Neural crest cell (in vitro differentiated cells): Measurements from ENCODE around the gene TFB1M. TPM values are rescaled to one million over a fixed set of nuclear protein-coding genes. Genes with fewer than 3 reads are reported as not detected.
"Not testable (repeated sequence)": the region's sequence is repeated elsewhere in the genome, so short reads cannot be mapped to it uniquely, and the experiment has no call there.

Source experiments
- DNase-seq: peaks from one replicate; pipeline ENCODE4 v3.0.0; 2021; ENCODE audit warnings: low read depth, mixed read lengths, low spot score
- H3K27ac Mint-ChIP-seq: one replicate; pipeline ENCODE4 v1.8.0; 2021; ENCODE audit warnings: mild to moderate bottlenecking, mixed read lengths; ENCODE audit not compliant: unreplicated experiment
- H3K27me3 Mint-ChIP-seq: 2 replicates; pipeline ENCODE4 v1.8.0; 2021; ENCODE audit warnings: low read depth, mild to moderate bottlenecking, mixed read lengths
- H3K36me3 Mint-ChIP-seq: 2 replicates; pipeline ENCODE4 v1.8.0; 2021; ENCODE audit warnings: low read depth, mild to moderate bottlenecking, mixed read lengths
- H3K4me1 Mint-ChIP-seq: 2 replicates; pipeline ENCODE4 v1.8.0; 2021; ENCODE audit warnings: mixed read lengths
- H3K4me3 Mint-ChIP-seq: one replicate; pipeline ENCODE4 v1.8.0; 2021; ENCODE audit warnings: mild to moderate bottlenecking, mixed read lengths
- H3K9me3 Mint-ChIP-seq: 2 replicates; pipeline ENCODE4 v1.8.0; 2021; ENCODE audit warnings: mixed read lengths
- CTCF ChIP-seq: fragments of 200-600 bp; sonication (generic); conservative IDR thresholded peaks from 2 replicates; pipeline ENCODE4 v1.5.0; 2021; ENCODE audit warnings: antibody characterized with exemption, mild to moderate bottlenecking
- total RNA-seq: library from RNA; stranded (reverse); gene quantifications from 2 replicates; pipeline ENCODE4 v1.2.1, GENCODE V29; 2021

Gene TFB1M
- total RNA-seq, 1 donor from 2014 or later, result 26.8 TPM

GRCh38 chr6:155219299-155219698, 95.0 kb downstream of the TFB1M start:
- no peak overlapping the region for H3K4me3 Mint-ChIP-seq
- H3K27ac Mint-ChIP-seq, result no peak overlapping the region
- H3K4me1 Mint-ChIP-seq, result peaks cover 41% of the 10 kb centered on the region
- H3K27me3 Mint-ChIP-seq, result no peaks in the 10 kb centered on the region
- TF ChIP-seq CTCF, result no peak
- no peak for DNase-seq
- peaks cover 3% of the 10 kb centered on the region for H3K9me3 Mint-ChIP-seq
- H3K36me3 Mint-ChIP-seq, result peaks cover 9% of the 10 kb centered on the region

DNA sequence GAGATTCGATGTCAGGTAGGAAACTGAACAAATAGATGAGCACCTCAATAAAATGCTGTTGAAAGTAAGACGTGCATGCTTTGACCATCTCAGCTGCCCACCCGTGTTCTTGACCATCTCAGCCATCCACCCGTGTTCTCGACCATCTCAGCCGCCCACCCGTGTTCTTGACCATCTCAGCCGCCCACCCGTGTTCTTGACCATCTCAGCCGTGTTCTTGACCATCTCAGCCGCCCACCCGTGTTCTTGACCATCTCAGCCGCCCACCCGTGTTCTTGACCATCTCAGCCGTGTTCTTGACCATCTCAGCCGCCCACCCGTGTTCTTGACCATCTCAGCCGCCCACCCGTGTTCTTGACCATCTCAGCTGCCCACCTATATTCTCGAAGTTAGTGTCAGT, 95.6 kb downstream of the TFB1M start:
- peaks cover 41% of the 10 kb centered on the region for H3K4me1 Mint-ChIP-seq
- H3K27ac Mint-ChIP-seq, H3K9me3 Mint-ChIP-seq, H3K36me3 Mint-ChIP-seq, H3K4me3 Mint-ChIP-seq, H3K27me3 Mint-ChIP-seq, DNase-seq: not testable (repeated sequence)

DNA sequence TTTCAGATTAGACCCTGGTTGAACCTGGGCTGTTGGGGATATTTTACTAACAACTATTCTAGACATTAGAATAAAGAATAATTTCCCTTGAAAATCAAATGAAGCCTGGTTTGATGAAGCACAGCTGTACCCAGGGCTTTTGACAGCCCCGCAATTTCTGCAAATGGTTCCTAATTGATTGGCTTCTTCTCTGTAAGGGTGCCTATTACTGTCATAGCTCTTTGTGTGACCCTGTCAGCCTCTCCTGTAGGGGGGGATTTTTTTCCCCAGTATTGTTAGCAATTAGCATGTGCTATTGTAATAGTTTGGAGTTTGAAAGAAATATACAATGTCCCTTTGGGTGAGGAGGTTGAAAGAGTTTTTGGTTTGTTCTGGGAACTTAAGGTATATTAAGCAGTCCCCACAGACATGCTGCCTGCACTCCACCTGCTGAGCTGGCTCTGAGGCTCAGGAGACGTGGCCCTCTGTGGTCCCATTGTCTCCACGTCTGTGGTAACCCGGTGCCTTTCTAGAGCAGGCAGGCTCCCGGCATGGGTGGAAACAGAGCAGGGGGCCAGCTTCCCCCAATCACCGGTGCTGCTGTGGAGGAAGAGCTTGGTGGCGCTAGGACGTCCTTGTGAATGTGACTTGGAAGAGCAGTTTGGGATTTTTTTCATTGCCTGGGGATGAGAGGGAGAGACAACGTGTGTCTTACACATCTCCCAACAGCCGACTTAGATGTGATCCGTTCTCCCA, 97.8 kb downstream of the TFB1M start:
- TF ChIP-seq CTCF, result no peak
- Mint-ChIP-seq H3K4me1 (peaks cover 41% of the 10 kb centered on the region), H3K9me3 (peaks cover 3% of the 10 kb centered on the region), H3K27ac (peak overlapping the region; percentile 80), H3K4me3 (peak overlapping the region; percentile 22), H3K36me3 (peaks cover 15% of the 10 kb centered on the region), H3K27me3 (no peaks in the 10 kb centered on the region)
- DNase-seq, result no peak

GRCh38 chr6:155215906-155216305, 98.4 kb downstream of the TFB1M start:
- peaks cover 16% of the 10 kb centered on the region for H3K36me3 Mint-ChIP-seq
- H3K9me3 Mint-ChIP-seq, result peaks cover 3% of the 10 kb centered on the region
- no peak overlapping the region for H3K4me3 Mint-ChIP-seq
- H3K27ac Mint-ChIP-seq, result no peak overlapping the region
- H3K27me3 Mint-ChIP-seq, result no peaks in the 10 kb centered on the region
- DNase-seq, result no peak
- H3K4me1 Mint-ChIP-seq, result peaks cover 38% of the 10 kb centered on the region
- no peak for TF ChIP-seq CTCF

DNA sequence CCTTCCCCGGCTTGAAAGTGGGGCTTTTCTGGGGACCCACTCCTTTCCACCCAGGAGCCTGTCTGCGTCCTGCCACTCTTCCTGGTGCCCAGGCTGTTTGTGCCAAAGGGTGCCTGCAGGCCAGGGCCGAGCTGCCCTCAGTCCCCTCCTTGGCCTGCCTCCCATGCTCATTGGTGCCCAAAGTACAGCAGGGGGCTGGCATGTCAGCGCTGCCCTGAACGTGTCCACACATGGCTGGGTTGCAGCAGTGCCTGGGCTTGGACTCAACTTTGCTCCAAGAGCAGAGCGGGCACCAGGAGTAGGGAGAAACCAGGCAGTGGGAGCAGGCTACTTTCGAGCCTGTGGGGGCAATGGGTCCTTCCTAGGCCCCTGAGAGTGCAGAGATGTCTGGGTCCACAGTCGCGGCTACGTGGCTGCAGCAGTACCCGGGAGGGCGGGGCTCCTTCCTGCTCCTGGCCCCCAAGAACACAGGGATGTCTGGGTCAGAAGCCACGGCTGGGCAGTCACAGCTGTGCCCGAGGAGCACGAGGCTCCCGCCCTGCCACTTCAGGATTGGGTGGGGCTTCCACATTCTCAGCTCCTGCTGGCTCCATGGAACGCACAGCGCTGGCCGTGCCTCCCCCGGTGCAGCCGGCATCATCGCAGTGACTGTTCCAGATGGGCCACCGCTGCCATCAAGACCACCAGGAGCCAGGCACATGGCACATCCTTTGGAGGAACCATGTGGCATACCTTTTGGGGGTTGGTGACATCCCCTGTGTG, 100.5 kb downstream of the TFB1M start:
- H3K9me3 Mint-ChIP-seq, result no peaks in the 10 kb centered on the region
- TF ChIP-seq CTCF, result no peak
- peaks cover 21% of the 10 kb centered on the region for H3K4me1 Mint-ChIP-seq
- no peaks in the 10 kb centered on the region for H3K27me3 Mint-ChIP-seq
- no peak for DNase-seq
- no peak overlapping the region for H3K4me3 Mint-ChIP-seq
- no peak overlapping the region for H3K27ac Mint-ChIP-seq
- peaks cover 7% of the 10 kb centered on the region for H3K36me3 Mint-ChIP-seq
